ENCODE results near the gene NTN3.

GRCh38 chr16:2460391-2460713 is 10.7 kb upstream of the NTN3 start:
- TF ChIP-seq CTCF (IDR thresholded peaks at IDR 0.05; ENCODE audit: low read length) (no peak), EZH2phosphoT487 (IDR thresholded peaks at IDR 0.05; ENCODE audit: low read length) (no peak)

Measured in MM.1S (cell line).